ENCODE results near the gene SCLY.

GRCh38 chr2:238063414-238064189 is 2.8 kb downstream of the SCLY start:
- TF ChIP-seq POLR2A (IDR thresholded peaks at IDR 0.05; ENCODE audit: low read length) (no peak), MAFK (IDR thresholded peaks at IDR 0.05; ENCODE audit: partially characterized antibody) (no peak)
